ENCODE data around the gene CALML4. TPM values are rescaled to one million over a fixed set of nuclear protein-coding genes. Genes with fewer than 3 reads are reported as not detected.

CALML4 gene
- total and polyA plus RNA-seq, 2 donors (not counting 3 experiments of a cell fraction or from before 2014, with no cell fraction given): 2.6 to 10.1 TPM

DNA sequence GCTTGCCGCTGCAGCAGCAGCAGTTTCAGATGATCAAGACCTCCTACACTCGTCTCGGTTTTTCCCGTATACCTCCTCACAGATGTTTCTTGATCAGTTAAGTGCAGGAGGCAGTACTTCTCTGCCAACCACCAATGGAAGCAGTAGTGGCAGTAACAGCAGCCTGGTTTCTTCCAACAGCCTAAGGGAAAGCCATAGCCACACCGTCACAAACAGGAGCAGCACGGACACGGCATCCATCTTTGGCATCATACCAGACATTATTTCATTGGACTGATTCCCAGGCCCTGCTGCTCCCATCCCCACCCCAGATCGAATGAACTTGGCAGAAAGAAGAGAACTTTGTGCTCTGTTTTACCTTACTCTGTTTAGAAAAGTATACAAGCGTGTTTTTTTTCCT is 17.6 kb downstream of the CALML4 start:
- Histone ChIP-seq H3K9me1 (replicated peaks; ENCODE audit: control insufficient read depth, extremely low read depth, insufficient read depth, low read length) (no peaks in the 10 kb centered on the region), H3K36me3 (ENCODE audit: control insufficient read depth in 2 of 2, extremely low read depth in 1 of 2, insufficient read depth in 2 of 2, low read length in 2 of 2) (peaks cover 11% of the 10 kb centered on the region in 2 experiments), H2AFZ (ENCODE audit: low read depth, low read length) (no peak overlapping the region), H3K9ac (replicated peaks; ENCODE audit: extremely low read depth, insufficient read depth, low read length) (no peak overlapping the region), H3K4me1 (ENCODE audit: control insufficient read depth, extremely low read depth, insufficient read depth, low read length) (no peaks in the 10 kb centered on the region), H3K4me3 (replicated peaks in 1 of 3; ENCODE audit: insufficient read depth in 1 of 3, low read depth in 1 of 3, low read length in 3 of 3) (no peak overlapping the region), H4K20me1 (replicated peaks; ENCODE audit: control insufficient read depth, extremely low read depth, insufficient read depth, low read length) (no peaks in the 10 kb centered on the region), H3K4me2 (ENCODE audit: insufficient read depth, low read length) (no peak overlapping the region), H3K27ac (ENCODE audit: insufficient read depth, low read depth, low read length) (no peak overlapping the region), H3K79me2 (ENCODE audit: control insufficient read depth, insufficient read depth, low read length) (no peaks in the 10 kb centered on the region), H3K9me3 (replicated peaks; ENCODE audit: control insufficient read depth, insufficient read depth, low read length) (no peaks in the 10 kb centered on the region), H3K27me3 (ENCODE audit: control insufficient read depth in 2 of 2, insufficient read depth in 2 of 2, low read length in 2 of 2) (no peaks in the 10 kb centered on the region)
- ChIA-PET CTCF (no interaction called here), POLR2A (no interaction called here)
- dilution Hi-C loops (cut with MboI; ENCODE audit: extremely low pct_ligation_motif_present, low sequenced_read_pairs): no loop called here
- TF ChIP-seq POLR2AphosphoS5 (IDR thresholded peaks at IDR 0.05; ENCODE audit: insufficient read depth, low read depth, low read length) (no peak), MYC (IDR thresholded peaks at IDR 0.05; ENCODE audit: low read depth, low read length) (no peak), GATA2 (IDR thresholded peaks at IDR 0.05; ENCODE audit: insufficient read depth, insufficient read length, low read depth, low read length) (no peak), JUN (IDR thresholded peaks at IDR 0.05; ENCODE audit: borderline replicate concordance, insufficient read depth, insufficient read length, low read depth) (no peak), FOS (IDR thresholded peaks at IDR 0.05; ENCODE audit: borderline replicate concordance, insufficient read depth, low read length) (no peak), EZH2 (IDR thresholded peaks at IDR 0.05; ENCODE audit: borderline replicate concordance, low read depth, low read length, severe bottlenecking) (no peak), POLR2A (IDR thresholded peaks at IDR 0.05; ENCODE audit: low read depth, low read length) (no peak)
- TF ChIP-seq, protein P1, sequence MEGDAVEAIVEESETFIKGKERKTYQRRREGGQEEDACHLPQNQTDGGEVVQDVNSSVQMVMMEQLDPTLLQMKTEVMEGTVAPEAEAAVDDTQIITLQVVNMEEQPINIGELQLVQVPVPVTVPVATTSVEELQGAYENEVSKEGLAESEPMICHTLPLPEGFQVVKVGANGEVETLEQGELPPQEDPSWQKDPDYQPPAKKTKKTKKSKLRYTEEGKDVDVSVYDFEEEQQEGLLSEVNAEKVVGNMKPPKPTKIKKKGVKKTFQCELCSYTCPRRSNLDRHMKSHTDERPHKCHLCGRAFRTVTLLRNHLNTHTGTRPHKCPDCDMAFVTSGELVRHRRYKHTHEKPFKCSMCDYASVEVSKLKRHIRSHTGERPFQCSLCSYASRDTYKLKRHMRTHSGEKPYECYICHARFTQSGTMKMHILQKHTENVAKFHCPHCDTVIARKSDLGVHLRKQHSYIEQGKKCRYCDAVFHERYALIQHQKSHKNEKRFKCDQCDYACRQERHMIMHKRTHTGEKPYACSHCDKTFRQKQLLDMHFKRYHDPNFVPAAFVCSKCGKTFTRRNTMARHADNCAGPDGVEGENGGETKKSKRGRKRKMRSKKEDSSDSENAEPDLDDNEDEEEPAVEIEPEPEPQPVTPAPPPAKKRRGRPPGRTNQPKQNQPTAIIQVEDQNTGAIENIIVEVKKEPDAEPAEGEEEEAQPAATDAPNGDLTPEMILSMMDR (IDR thresholded peaks at IDR 0.05; ENCODE audit: extremely low read depth in 1 of 2, insufficient read depth in 1 of 2, low read depth in 1 of 2, low read length in 2 of 2): no peak
- TF ChIP-seq, protein P2, sequence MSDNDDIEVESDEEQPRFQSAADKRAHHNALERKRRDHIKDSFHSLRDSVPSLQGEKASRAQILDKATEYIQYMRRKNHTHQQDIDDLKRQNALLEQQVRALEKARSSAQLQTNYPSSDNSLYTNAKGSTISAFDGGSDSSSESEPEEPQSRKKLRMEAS (IDR thresholded peaks at IDR 0.05; ENCODE audit: insufficient read depth, insufficient read length): no peak
- DNase-seq (ENCODE audit: low read depth, low spot score) (peak; percentile 67), FAIRE-seq (peak; percentile 47)
- no TSS peak for BruUV-seq (replicated peaks)
- intact Hi-C loops (cut with micrococcal nuclease): no loop called here

Data from endothelial cell of umbilical vein (primary cell).